SIG-M5 (cell line): ENCODE data around the gene ZNF878.
"Not testable (repeated sequence)": the region's sequence is repeated elsewhere in the genome, so short reads cannot be mapped to it uniquely, and the experiment has no call there.

Experiments used
- DNase-seq: peaks from one replicate; lab custom pipeline; 2025; lab: John Stamatoyannopoulos, UW

ZNF878 gene

DNA sequence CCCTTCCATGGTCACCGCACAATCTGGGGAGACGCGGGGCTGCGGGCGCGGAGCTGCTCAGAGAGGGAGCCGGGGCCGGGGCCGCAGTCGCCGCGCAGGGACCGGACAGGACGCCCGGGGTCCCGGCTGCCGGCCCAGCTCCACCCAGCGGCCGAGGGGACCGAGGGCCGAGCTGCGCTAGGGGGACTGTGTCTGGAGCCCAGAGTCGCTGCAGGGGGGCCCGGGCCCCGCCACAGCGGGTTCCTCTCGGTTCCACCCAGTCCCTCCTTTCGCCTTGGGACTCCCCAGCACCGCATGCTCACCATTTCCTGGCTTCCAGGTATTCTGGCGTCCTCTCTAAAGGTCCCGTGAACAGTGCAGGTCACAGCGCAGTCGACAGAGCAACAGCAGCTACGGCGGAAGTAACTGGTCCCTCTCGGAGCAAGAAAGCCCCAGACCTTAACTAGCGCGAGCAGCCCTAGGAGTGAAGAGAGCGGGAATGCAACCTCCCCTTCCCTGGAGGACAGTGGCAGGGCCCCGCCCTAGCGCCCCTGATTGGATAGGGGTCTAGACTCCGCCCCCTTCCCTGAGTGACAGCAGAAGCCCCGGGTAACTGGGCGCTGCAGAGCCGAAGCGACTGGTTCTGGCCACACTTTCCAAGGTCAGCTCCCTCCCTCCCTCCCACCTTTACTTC lies at the start of gene ZNF878:
Gene ZNF878 (minus strand): TSS at position 465 of the 673 bp plus-strand sequence. CDS start 160 bp downstream, at position 305.
- DNase-seq: no peak

DNA sequence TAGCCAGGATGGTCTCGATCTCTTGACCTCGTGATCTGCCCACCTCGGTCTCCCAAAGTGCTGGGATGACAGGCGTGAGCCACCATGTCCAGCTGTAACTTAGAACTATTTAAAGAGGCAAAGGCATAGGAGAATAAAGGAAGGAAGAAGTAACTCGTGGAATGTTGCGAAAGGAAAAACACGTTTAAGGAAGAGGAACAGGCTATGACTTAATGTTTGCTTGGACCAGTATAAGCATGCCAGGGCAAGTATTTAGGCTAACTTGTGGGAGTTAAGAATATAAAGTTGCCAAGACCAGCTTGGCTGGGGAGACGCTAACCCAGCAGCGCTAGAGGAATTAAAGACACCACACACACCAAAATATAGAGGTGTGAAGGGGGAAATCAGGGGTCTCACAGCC lies 45.3 kb upstream of the ZNF878 start:
- no peak for DNase-seq

DNA sequence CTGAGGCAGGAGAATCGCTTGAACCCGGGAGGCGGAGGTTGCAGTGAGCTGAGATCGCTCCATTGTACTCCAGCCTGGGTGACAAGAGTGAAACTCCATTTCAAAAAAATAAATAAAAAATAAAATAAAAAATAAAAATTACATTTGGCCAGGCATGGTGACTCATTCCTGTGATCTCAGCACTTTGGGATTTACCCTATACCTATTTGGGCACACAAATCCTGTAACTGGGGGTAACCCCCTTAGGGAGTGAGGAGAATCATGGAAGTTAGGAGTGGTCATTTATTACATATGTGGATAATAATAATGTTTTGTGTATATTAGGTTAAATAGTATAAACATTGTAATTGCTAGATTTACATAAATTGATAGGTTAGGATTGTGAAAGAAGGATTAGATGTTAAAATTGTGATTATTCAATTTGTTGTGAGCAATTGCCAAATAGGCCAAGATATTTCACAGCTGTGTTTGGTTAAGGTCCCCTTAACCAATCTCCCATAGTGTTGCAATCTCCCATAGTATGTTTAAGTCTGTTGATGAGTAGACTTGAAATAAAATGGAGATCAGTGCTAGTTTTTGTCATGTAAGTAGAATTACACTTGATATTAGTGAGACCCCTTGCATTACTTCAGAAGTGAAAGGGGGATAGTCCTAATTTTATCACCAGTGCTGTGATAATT lies 42.5 kb upstream of the ZNF878 start:
- DNase-seq: no peak

DNA sequence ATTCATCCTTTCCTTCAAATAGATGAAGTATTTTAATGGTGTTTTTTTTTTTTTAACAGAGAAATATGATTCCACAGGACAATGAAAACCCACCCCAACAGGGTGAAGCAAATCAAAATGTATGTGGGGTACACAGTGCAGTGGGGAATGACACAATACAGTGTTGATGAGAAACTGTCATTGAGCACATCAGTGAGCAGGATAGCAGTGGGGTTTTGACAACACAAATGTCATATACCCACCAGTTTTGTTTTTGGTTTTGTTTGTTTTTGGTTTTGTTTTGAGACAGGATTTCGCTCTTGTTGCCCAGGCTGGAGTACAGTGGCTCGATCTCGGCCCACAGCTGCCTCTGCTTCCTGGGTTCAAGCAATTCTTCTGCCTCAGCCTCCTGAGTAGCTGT lies 41.0 kb upstream of the ZNF878 start:
- DNase-seq: no peak

DNA sequence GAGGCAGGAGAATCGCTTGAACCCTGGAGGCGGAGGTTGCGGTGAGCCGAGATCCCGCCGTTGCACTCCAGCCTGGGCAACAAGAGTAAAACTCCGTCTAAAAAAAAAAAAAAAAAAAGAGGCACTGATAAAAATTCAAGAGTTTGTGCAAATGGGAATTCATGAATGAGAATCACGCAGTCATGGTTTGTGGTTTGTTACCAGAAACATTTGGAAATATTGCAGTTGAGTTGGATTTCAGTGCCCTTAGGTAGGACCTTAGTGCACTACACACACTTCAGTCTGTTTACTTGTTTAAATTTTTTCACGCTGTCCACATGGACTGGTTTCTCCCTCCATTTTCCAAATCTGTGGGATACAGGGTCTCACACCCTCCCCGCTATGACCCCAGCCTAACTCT lies 40.2 kb upstream of the ZNF878 start:
- no peak for DNase-seq

DNA sequence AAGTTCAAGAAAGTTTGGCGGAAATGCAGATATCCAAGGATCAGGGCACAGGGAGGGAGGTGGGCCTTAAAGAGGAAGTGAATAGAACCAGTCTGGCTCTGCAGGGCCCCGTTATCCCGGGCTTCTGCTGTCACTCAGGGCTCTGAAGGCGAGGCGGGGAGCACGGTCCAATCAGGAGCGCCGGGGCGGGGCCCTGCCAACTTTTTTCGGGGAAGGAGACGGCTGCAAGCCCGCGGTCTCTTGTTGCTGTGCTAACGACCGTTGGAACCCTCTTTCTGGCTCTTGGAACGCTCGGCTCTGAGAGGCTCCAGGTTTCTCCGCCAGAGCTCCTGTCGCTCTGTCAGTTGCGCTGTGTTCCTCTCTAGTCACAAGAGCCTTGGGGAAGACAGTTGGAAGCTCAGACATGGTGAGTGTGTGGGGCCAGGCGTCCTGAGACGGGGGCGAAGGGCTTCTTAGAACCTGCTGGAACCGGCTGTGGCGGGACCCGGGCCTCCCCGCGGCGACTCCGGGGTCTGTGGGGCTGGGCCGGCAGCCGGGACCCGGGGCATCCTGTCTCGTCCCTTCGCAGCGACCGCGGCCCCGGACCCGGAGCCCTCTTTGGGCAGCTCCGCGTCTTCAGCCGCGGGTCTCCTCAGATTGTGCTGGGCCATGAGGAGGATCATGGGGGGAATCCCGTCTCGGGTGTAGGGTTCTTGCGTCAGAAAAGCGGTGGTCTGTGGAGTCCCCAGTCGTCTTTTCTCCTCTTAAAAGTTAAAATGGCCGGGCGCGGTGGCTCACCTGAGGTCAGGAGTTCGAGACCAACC lies 39.5 kb upstream of the ZNF878 start:
- no peak for DNase-seq

DNA sequence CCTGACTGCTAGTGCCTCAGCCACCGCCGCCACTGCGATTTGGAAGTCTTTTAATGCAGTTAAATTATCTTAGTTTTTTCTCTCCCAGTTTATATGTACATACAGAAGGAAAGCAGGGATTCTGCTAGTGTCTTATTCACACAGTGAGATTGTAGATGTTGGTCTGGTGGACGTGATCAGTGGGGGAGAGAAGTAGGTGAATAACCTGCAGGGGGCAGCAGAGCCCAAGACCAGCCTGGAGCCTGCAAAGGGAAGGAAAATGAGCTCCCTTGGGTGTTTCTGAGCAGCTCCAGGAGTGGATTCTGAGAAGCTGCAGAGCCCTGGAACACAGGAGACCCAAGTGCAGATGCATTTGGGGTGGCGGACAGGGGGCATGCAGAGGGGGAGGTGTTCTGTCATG lies 38.0 kb upstream of the ZNF878 start:
- DNase-seq: no peak

DNA sequence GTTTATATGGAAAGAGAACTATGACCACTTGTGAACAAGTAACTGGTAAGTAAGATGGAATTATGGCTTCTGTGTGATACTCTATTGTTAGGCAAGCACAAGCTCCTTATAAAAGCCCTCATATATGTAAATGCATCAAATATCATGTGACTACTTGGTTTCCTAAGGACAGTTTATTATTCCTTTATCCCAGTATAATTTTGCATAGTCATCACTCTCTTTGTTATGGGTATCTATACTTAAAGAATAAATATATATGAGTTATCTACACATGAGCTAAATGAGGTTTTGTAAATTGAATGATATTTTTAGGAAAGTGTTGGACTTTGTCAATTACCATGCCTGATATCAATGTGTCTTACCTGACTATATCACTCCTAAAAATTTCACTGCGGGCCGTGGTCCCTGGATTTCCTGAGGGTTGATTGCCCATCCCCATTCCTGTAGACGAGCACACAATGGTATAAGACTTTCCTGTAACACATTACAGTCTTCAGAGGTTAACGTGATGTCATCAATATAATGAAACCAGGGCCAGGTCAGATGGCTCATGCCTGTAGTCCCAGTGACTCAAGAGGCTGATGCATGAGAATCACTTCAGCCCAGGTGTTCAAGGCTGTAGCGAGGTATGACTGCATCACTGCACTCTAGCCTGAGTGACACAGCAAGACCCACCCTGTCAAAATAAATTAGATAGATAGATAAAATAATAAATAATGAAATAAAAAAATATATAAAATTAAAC lies 32.5 kb upstream of the ZNF878 start:
- DNase-seq: no peak

DNA sequence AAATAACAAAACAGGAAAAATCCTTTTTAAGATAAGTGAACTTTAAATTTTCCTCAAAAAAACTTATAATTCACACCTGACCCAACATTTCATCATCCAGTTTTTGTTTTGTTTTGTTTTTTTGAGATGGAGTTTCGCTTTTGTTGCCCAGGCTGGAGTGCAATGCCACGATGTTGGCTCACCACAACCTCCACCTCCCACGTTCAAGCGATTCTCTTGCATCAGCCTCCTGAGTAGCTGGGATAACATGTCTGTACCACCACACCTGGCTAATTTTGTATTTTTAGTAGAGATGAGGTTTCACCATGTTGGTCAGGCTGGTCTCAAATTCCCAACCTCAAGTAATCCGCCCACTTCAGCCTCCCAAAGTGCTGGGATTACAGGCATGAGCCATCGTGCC lies 30.6 kb upstream of the ZNF878 start:
- DNase-seq: not testable (repeated sequence)

DNA sequence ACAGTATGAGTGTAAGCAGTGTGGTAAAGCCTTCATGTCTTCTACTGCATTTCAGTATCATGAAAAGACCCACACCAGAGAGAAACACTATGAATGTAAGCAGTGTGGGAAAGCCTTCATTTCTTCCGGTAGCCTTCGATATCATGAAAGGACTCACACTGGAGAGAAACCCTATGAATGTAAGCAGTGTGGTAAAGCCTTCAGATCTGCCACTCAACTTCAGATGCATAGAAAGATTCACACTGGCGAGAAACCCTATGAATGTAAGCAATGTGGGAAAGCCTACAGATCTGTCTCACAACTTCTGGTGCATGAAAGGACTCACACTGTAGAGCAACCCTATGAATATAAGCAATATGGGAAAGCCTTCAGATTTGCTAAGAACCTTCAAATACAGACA lies 24.6 kb upstream of the ZNF878 start:
- no peak for DNase-seq

DNA sequence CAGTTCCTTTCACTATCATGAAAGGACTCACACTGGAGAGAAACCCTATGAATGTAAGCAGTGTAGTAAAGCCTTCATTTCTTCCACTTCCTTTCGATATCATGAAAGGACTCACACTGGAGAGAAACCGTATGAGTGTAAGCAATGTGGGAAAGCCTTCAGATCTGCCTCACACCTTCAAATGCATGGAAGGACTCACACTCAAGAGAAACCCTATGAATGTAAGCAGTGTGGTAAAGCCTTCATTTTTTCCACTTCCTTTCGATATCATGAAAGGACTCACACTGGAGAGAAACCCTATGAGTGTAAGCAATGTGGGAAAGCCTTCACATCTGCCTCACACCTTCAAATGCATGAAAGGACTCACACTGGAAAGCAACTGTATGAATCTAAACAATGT lies 23.6 kb upstream of the ZNF878 start:
- not testable (repeated sequence) for DNase-seq

DNA sequence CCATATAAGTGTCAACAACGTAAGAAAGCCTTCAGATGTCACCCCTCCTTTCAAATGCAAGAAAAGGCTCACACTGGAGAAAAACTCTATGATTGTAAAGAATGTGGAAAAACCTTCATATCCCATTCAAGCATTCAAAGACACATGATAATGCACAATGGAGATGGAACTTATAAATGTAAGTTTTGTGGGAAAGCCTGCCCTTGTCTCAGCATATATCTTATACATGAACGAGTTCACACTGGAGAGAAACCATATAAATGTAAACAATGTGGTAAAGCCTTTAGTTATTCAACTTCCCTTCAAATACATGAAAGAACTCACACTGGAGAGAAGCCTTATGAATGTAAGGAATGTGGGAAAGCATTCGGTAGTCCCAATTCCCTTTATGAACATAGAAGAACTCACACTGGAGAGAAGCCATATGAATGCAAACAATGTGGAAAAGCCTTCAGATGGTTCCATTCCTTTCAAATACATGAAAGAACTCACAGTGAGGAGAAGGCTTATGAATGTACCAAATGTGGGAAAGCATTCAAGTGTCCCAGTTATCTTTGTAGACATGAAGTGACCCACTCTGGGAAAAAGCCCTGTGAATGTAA lies 22.9 kb upstream of the ZNF878 start:
- DNase-seq: no peak

DNA sequence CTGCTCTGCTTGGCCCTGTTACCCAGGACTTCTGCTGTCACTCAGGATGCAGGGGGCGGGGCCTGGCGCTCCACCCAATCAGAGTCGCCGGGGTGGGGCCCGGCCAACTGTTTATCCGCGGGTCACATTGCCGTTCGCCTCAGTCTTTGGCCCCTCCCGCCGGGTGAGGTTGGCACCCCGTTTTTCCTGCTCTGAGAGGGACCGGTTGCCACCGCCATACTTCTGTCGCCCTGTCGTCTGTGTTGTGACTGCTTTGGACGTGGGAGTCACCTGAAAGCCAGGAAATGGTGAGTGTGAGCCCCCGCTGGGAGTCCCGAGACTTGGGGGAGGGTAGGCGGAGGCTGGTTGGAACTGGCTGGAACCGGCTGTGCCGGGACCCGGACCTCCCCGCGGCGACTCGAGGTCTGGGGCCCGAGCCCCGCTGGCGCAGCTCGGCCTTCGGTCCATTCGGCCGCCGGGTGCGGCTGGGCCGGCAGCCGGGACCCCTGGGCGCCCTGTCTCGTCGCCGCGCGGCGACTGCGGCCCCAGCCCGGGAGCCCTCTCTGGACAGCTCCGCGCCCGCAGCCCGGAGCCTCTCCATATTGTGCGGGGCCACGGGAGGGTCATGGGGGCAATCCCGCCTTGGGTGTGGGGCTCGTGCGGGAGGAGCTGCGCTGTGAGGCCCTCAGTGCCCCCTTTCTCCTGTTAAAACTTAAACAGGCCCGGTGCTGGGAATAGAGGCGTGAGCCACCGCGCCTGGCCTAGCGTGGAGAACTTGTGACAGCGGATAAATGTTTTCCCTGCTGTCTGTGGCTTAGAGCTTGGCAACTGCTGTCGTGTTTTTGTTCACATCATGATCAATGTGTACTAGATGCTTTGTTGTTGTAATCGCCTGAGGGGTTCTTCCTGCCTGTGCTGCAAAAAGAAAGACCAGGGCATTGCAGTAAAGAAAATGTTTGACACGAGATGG lies 12.1 kb upstream of the ZNF878 start, which contains the start of gene ZNF844:
Gene ZNF844 (plus strand): TSS at position 142 of the 949 bp plus-strand sequence. CDS start 143 bp downstream, at position 285.
- DNase-seq: no peak

DNA sequence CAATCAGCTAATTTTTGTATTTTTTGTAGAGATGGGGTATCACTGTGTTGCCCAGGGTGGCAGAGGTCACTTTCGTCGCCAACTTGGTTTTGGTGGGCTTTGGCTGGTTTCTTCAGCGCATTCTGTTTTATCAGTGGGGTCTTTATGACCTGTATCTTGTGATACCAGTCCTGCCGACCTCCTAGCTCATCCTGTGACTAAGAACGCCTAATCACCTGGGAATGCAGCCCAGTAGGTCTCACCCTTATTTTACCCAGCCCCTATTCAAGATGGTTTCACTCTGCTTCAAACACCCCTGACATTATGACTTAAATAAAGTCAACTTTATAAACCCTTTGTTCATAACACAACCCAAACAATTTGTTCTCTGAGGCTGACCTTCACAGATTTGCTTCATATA lies 3.0 kb upstream of the ZNF878 start:
- DNase-seq: no peak

DNA sequence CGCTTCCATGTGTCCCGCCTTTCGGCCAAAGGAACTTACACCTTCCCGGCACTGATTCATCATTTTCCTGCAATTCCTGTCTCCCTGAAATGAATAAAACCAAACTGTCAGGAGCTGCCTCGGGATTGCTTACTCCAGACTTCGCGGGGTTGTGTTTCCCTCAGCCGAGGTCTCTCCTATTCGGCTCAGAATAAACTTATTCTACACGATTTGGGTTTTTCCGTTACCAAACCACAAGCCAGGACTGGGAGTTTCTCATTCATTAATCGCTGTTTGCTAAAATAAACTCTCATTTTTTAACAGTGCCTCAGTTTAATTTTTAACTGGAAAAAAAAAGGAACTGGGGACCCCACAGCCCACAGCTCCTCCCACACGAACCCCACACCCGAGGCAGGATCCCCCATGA lies 667 bp downstream of the ZNF878 start:
- no peak for DNase-seq

DNA sequence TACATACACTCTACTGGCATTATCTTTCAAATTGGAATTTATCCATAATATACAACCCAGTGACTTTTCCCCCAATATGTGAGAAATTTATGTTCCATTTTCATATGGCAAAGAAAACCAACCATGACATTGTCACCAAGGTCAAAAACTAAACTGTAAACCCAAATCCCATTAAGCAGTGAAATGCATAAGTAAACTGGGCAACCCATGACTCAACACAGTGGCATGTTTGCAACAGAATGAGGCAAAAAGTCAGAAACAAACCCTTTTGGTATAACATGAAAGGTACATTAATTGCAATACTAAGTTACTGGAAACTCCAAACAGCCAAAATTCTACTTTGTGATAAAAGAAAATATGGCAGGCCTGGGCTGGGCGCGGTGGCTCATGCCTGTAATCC lies 4.9 kb downstream of the ZNF878 start:
- DNase-seq: no peak

DNA sequence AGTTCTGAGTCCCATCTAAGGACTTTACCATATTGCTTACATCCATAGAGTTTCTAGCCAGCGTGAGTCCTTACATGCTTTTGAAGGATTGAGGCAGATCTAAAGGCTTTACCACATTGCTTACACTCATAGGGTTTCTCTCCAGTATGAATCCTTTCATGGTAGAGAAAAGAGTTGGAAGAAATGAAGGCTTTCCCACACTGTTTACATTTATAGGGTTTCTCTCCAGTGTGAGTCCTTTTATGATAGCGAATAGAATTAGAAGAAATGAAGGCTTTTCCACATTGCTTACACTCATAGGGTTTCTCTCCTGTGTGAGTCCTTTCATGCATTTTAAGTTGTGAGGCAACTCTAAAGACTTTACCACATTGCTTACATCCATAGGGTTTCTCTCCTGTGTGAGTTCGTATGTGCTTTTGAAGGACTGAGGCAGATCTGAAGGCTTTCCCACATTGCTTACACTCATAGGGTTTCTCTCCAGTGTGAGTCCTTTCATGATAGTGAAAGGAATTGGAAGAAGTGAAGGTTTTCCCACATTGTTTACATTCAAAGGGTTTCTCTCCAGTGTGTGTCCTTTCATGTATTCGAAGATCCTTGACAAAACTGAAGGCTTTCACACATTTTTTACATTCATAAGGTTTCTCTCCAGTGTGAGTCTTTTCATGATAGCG lies 8.9 kb downstream of the ZNF878 start:
- no peak for DNase-seq

DNA sequence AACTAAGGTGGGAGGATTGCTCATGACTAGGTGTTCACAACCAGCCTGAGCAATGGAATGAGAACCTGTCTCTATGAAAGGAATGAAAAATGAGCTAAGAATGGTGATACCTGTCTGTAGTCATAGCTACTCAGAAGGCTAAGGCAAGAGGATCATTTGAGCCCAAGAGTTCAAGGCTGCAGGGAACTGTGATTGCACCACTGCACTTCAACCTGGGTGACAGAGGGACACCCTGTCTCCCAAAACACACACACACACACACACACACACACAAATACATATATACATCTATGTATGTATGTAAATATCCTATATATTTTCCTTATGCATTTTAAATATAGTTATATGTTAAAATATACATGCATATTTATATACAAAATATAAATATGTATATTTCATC lies 9.9 kb downstream of the ZNF878 start:
- DNase-seq: no peak

DNA sequence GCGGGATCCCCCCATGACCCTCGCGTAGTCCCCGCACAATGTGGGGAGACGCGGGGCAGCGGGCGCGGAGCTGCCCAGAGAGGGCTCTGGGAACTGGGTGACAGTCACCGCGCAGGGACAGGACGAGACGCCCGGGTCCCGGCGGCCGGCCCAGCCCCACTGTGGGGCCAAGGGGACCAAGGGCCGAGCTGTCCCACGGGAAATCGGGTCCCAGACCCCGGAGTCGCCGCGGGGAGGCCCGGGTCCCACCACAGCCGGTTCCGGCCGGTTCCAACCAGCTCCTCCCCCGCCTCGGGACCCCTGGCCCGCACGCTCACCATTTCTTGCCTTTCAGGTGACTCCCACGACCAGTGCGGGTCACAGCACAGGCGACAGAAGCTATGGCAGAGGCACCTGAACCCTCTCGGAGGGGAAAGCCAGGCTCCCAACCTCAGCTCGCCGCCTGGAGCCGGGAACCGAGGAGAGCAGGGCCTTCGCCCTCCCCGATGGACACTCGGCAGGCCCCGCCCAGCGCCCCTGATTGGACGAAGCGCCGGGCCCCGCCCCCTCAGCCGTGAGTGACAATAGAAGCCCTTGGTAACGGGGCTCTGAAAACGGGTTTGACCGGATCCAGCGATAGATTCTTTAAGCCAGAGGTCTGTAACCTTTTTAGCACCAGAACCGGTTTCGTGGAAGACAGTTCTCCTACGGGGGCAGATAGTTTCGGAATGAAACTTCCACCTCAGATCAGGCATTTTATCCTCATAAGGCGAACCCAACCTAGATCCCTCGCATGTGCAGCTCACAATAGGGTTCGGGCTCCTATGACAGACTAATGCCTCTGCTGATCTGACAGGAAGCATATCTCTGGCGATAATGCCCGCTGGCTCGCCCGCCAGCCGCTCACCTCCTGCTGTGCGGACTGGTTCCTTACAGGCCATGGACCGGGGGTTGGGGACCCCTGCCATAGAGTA lies 17.3 kb downstream of the ZNF878 start, which contains the start of gene ZNF433:
Gene ZNF433 (minus strand): TSS at position 460 of the 953 bp plus-strand sequence. CDS start 140 bp downstream, at position 320.
- no peak for DNase-seq
